ENCODE measurements around the gene DR1.

GRCh38 chr1:93350875-93351274 is 5.2 kb downstream of the DR1 start:
- no peak for TF ChIP-seq EZH2 (IDR thresholded peaks at IDR 0.05)
- no peak for TF ChIP-seq POLR2AphosphoS5 (IDR thresholded peaks at IDR 0.05; ENCODE audit: borderline replicate concordance, low read depth, low read length)
